ENCODE measurements around the gene PMPCA. TPM values are rescaled to one million over a fixed set of nuclear protein-coding genes. Genes with fewer than 3 reads are reported as not detected.

Gene PMPCA
- total RNA-seq, 1 donor: 36.7 TPM

DNA sequence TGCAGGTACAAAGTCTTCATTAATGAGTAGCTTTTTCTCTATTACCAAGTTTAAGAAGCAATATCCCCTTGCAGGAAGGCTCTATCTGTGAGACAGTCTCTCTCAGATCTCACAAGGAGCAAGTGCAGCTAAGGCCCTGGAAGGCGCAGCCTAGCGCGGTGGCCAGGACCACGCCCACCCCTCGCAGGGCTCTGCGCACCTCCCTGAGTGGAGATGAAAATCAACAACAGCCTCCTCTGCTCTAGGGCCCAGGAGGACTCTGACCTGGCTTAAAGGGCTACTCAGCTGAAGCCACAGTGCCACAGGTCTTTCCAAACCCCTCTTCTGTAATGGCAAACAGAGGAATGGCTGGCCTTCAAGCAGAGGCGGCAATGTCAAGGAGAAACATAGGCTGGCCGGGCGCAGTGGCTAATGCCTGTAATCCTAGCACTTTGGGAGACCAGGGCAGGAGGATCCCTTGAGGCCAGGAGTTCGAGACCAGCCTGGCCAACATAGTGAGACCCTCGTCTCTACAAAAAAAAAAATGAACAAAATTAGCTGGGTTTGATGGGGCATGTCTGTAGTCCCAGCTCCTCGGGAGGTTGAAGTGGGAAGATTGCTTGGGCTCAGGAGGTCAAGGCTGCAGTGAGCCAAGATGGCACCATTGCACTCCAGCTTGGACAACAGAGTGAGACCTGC lies 60.5 kb downstream of the PMPCA start:
- DNase-seq (ENCODE audit: low read depth): no peak
- H3K4me3 ChIP-seq (ENCODE audit: low read depth, low read length): no peak overlapping the region
- TF ChIP-seq, protein P1, sequence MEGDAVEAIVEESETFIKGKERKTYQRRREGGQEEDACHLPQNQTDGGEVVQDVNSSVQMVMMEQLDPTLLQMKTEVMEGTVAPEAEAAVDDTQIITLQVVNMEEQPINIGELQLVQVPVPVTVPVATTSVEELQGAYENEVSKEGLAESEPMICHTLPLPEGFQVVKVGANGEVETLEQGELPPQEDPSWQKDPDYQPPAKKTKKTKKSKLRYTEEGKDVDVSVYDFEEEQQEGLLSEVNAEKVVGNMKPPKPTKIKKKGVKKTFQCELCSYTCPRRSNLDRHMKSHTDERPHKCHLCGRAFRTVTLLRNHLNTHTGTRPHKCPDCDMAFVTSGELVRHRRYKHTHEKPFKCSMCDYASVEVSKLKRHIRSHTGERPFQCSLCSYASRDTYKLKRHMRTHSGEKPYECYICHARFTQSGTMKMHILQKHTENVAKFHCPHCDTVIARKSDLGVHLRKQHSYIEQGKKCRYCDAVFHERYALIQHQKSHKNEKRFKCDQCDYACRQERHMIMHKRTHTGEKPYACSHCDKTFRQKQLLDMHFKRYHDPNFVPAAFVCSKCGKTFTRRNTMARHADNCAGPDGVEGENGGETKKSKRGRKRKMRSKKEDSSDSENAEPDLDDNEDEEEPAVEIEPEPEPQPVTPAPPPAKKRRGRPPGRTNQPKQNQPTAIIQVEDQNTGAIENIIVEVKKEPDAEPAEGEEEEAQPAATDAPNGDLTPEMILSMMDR (IDR thresholded peaks at IDR 0.05; ENCODE audit: insufficient read depth, low read length): no peak

DNA sequence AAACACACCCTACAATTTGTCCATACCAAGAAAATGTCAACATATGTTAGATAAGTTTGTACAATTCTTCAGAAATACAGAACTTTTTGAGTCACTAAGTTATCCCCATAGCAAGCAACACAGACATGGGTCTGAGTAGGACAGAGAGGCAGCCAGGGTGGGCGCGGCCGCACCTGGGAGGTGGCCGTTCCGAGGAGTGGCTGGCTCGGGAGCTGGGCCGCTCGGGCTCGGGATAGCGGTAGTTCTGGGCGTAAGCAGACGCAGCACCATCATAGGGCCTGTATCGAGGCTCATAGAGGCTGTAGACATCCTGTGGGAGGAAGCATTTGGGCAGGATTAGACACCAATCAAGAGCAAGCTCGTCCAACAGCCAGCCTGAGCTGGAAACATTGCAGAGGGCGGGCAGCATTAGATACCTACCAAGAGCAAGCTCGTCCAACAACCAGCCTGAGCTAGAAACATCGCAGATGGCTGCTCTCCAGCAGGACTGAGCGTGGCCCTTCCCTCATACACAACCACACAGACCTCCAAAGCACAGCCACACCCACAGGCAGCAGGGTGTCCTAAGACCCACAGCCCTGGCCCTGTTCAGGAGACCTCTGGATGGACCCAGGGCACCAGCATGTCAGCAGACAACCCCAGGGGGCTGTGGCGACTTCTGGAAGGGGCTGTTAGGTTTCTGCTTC lies 61.5 kb downstream of the PMPCA start:
- TF ChIP-seq, protein P1 (IDR thresholded peaks at IDR 0.05; ENCODE audit: insufficient read depth, low read length): no peak
- H3K4me3 ChIP-seq (ENCODE audit: low read depth, low read length): no peak overlapping the region
- DNase-seq (ENCODE audit: low read depth): no peak

DNA sequence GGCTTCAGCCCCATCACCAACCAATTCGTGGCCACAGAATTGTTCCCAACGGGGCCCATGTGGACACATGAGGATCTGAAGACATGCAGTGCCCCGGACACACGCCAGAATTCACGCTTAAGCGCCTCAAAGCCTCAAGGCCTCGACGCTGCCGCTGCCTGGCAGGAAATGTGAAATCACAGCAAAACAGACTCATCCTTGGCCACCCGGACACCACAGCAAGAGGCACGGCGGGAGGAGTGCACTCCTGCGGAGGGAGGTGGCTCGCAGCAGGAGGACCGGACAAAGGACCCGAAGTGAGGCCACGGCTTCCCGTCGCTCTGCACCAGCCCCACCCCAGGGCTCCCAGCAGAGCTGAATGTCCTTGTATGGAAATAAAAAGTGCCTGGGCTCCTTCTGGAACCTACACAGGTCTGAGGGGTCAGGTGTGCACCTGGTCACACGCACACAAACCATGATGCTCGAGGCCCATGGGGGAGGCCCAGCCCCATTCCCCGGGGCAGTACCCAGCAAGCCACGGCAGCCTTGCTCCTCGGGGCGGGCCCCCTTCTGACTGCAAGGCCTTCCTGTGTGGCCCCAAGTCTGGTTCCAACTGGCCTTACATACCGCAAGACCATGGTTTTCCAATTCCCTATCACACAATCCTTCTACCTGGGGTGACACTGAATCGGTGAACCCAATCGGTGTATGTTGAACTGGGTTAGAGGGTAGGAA lies 62.3 kb downstream of the PMPCA start:
- TF ChIP-seq, protein P1 (IDR thresholded peaks at IDR 0.05; ENCODE audit: insufficient read depth, low read length): no peak
- no peak overlapping the region for H3K4me3 ChIP-seq (ENCODE audit: low read depth, low read length)
- DNase-seq (ENCODE audit: low read depth): no peak

DNA sequence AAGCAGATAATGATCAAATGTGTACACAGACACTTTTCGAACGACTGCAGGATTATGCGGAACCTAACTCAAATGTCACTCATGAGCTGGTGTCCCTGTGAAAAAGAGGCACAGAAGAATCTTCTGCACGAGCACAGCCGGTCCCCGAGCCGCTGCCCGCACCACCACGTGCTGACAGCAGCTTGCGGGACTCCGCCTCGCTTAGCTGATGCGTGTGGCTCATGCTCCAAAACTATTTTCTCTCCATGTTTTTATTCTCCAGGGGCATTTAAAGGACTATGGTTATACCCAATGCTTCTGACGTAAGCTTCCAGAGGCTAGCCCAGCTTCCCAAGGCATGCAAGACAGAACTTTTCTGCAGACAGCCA lies 62.9 kb downstream of the PMPCA start:
- DNase-seq (ENCODE audit: low read depth): no peak
- no peak overlapping the region for H3K4me3 ChIP-seq (ENCODE audit: low read depth, low read length)
- TF ChIP-seq, protein P1 (IDR thresholded peaks at IDR 0.05; ENCODE audit: insufficient read depth, low read length): no peak

Other genes with a start within 250 kb of the PMPCA start
- not detected in 2 replicates for gene LHX3, start 205.5 kb upstream of the PMPCA start, total RNA-seq (ENCODE audit: low replicate concordance)
- gene QSOX2, start 164.8 kb upstream of the PMPCA start, total RNA-seq (ENCODE audit: low replicate concordance): 7.1 and 9.2 TPM in 2 replicates
- gene CCDC187, start 106.6 kb upstream of the PMPCA start, total RNA-seq (ENCODE audit: low replicate concordance): under 0.01 TPM in 1 of 2 replicates, not detected in the other
- 25.9 and 48.5 TPM in 2 replicates for gene GPSM1, start 83.1 kb upstream of the PMPCA start, total RNA-seq (ENCODE audit: low replicate concordance)
- 5.2 and 6.1 TPM in 2 replicates for gene DNLZ, start 46.9 kb upstream of the PMPCA start, total RNA-seq (ENCODE audit: low replicate concordance)
- gene CARD9, start 37.0 kb upstream of the PMPCA start, total RNA-seq (ENCODE audit: low replicate concordance): 1.1 and 1.4 TPM in 2 replicates
- gene SNAPC4, start 10.5 kb upstream of the PMPCA start, total RNA-seq (ENCODE audit: low replicate concordance): 12.1 and 17.7 TPM in 2 replicates
- 20.5 and 36.3 TPM in 2 replicates for gene ENTR1, start within 50 bp of the PMPCA start, total RNA-seq (ENCODE audit: low replicate concordance)
- 11.9 and 12.5 TPM in 2 replicates for gene INPP5E, start 29.2 kb downstream of the PMPCA start, total RNA-seq (ENCODE audit: low replicate concordance)
- gene SEC16A, start 72.4 kb downstream of the PMPCA start, total RNA-seq (ENCODE audit: low replicate concordance): 23.8 and 39.4 TPM in 2 replicates
- 8.8 and 8.9 TPM in 2 replicates for gene NOTCH1, start 135.4 kb downstream of the PMPCA start, total RNA-seq (ENCODE audit: low replicate concordance)